Caco-2 (cell line): ENCODE data around the gene JAK1. TPM values are rescaled to one million over a fixed set of nuclear protein-coding genes. Genes with fewer than 3 reads are reported as not detected.

Experiments used
- BruUV-seq: library from RNA; stranded (reverse); fragments of 400-500 nt; replicated peaks from 2 replicates; lab custom pipeline; 2021; lab: Mats Ljungman, UMichigan
- CTCF ChIA-PET: fragments of 300-600 bp; sonication (Branson Sonifier 250); formaldehyde crosslinking; loops from one replicate; lab custom pipeline; 2022; ENCODE audit warnings: antibody characterized with exemption; lab: Charles Lee
- POLR2A ChIA-PET: fragments of 300-600 bp; sonication (Branson Sonifier 250); formaldehyde crosslinking; loops from one replicate; lab custom pipeline; 2022; ENCODE audit warnings: antibody characterized with exemption; lab: Charles Lee
- DNase-seq, 2 experiments: peaks; one replicate each; pipeline versions ENCODE4 v3.0.0 to v3.0.0-alpha.2; 2020 to 2022
- H3K27me3 ChIP-seq: replicated peaks from 2 replicates; pipeline ENCODE4 v1.6.0; 2011; ENCODE audit warnings: low read length; ENCODE audit not compliant: control insufficient read depth, insufficient read depth
- H3K36me3 ChIP-seq: 2 replicates; pipeline ENCODE4 v1.5.1; 2011; ENCODE audit warnings: low read length; ENCODE audit not compliant: control insufficient read depth, insufficient read depth
- H3K4me1 ChIP-seq: fragments of 250-450 bp; sonication (Bioruptor Pico); 2 replicates; pipeline ENCODE4 v1.5.1; 2020; ENCODE audit warnings: mild to moderate bottlenecking
- H3K4me3 ChIP-seq: 2 replicates; pipeline ENCODE4 v1.5.1; 2011; ENCODE audit warnings: low read depth, mild to moderate bottlenecking, control low read depth, low read length
- H3K9me3 ChIP-seq: fragments of 250-450 bp; sonication (Bioruptor Pico); 2 replicates; pipeline ENCODE4 v1.5.1; 2020; ENCODE audit warnings: mild to moderate bottlenecking, moderate library complexity
- H3K27ac Mint-ChIP-seq: one replicate; pipeline ENCODE4 v1.8.0; 2022; ENCODE audit warnings: mixed read lengths; ENCODE audit not compliant: unreplicated experiment
- H3K27me3 Mint-ChIP-seq: one replicate; pipeline ENCODE4 v1.8.0; 2022; ENCODE audit warnings: mixed read lengths; ENCODE audit not compliant: insufficient read depth, unreplicated experiment
- H3K36me3 Mint-ChIP-seq: one replicate; pipeline ENCODE4 v1.8.0; 2022; ENCODE audit warnings: mild to moderate bottlenecking, mixed read lengths; ENCODE audit not compliant: insufficient read depth, unreplicated experiment
- H3K4me1 Mint-ChIP-seq: one replicate; pipeline ENCODE4 v1.8.0; 2022; ENCODE audit warnings: low read depth, mixed read lengths; ENCODE audit not compliant: unreplicated experiment
- H3K4me3 Mint-ChIP-seq: one replicate; pipeline ENCODE4 v1.8.0; 2022; ENCODE audit warnings: mild to moderate bottlenecking, moderate library complexity, mixed read lengths; ENCODE audit not compliant: unreplicated experiment
- H3K9me3 Mint-ChIP-seq: one replicate; pipeline ENCODE4 v1.8.0; 2022; ENCODE audit warnings: mixed read lengths; ENCODE audit not compliant: unreplicated experiment
- CTCF ChIP-seq, 2 experiments: fragments of 200-600 bp in 1 of 2; IDR thresholded peaks; 1 replicate in 1 of 2; 2 replicates in 1 of 2; pipeline versions ENCODE4 v1.5.1 to v1.8.0; 2011 to 2022; ENCODE audit warnings: antibody characterized with exemption in 1 of 2, control low read depth in 1 of 2, inconsistent platforms in 1 of 2, low read depth in 1 of 2, low read length in 1 of 2, mild to moderate bottlenecking in 1 of 2, moderate library complexity in 1 of 2; ENCODE audit not compliant: insufficient read depth in 1 of 2, severe bottlenecking in 1 of 2, unreplicated experiment in 1 of 2
- intact Hi-C: fragments of 100-400 bp; cut with micrococcal nuclease; formaldehyde crosslinking; loops from one replicate; pipeline ENCODE4 v1.10.0; 2022; ENCODE audit not compliant: unreplicated experiment
- total RNA-seq: library from RNA; stranded (reverse); gene quantifications from 2 replicates; pipeline ENCODE4 v1.2.3, GENCODE V29; 2022

The JAK1 gene
- total RNA-seq, 1 experiment from 2014 or later = 35.5 TPM

- BruUV-seq = no TSS peak
These were observed 117.5 kb downstream of the JAK1 start for GRCh38 chr1:64848803-64849202.

GRCh38 chr1:64848136-64848535, 118.2 kb downstream of the JAK1 start:
- DNase-seq = no peak
- BruUV-seq = no TSS peak
- intact Hi-C loops = no loop called here
- ChIA-PET CTCF (no interaction called here), POLR2A (no interaction called here)
- Histone ChIP-seq H3K4me1 (no peaks in the 10 kb centered on the region), H3K4me3 (no peak overlapping the region), H3K27me3 (no peaks in the 10 kb centered on the region), H3K36me3 (no peaks in the 10 kb centered on the region), H3K9me3 (no peaks in the 10 kb centered on the region)
- Mint-ChIP-seq H3K27ac (no peak overlapping the region), H3K4me3 (no peak overlapping the region), H3K36me3 (peaks cover 8% of the 10 kb centered on the region), H3K4me1 (no peaks in the 10 kb centered on the region), H3K9me3 (no peaks in the 10 kb centered on the region), H3K27me3 (no peaks in the 10 kb centered on the region)
- TF ChIP-seq CTCF (IDR thresholded peaks at IDR 0.05; ENCODE audit: insufficient read depth in 1 of 2, low read depth in 1 of 2, low read length in 1 of 2, severe bottlenecking in 1 of 2, unreplicated experiment in 1 of 2) = no peak

More at GRCh38 chr1:64848803-64849202, 117.5 kb downstream of the JAK1 start:
- H3K9me3 ChIP-seq = no peaks in the 10 kb centered on the region
- no peak overlapping the region for H3K4me3 Mint-ChIP-seq
- no peak overlapping the region for H3K4me3 ChIP-seq
- H3K27me3 ChIP-seq = no peaks in the 10 kb centered on the region
- H3K27ac Mint-ChIP-seq = no peak overlapping the region
- no peaks in the 10 kb centered on the region for H3K4me1 Mint-ChIP-seq
- no peak for DNase-seq
- peaks cover 8% of the 10 kb centered on the region for H3K36me3 Mint-ChIP-seq
- H3K36me3 ChIP-seq = no peaks in the 10 kb centered on the region
- ChIA-PET POLR2A (no interaction called here), CTCF (no interaction called here)
- intact Hi-C loops = no loop called here
- H3K4me1 ChIP-seq = no peaks in the 10 kb centered on the region
- H3K27me3 Mint-ChIP-seq = no peaks in the 10 kb centered on the region
- no peaks in the 10 kb centered on the region for H3K9me3 Mint-ChIP-seq
- TF ChIP-seq CTCF (IDR thresholded peaks at IDR 0.05; ENCODE audit: insufficient read depth in 1 of 2, low read depth in 1 of 2, low read length in 1 of 2, severe bottlenecking in 1 of 2, unreplicated experiment in 1 of 2) = no peak

- ChIA-PET POLR2A (no interaction called here), CTCF (no interaction called here)
- H3K27me3 Mint-ChIP-seq = no peaks in the 10 kb centered on the region
- Histone ChIP-seq H3K36me3 (no peaks in the 10 kb centered on the region), H3K9me3 (no peaks in the 10 kb centered on the region), H3K4me1 (no peaks in the 10 kb centered on the region), H3K4me3 (no peak overlapping the region), H3K27me3 (no peaks in the 10 kb centered on the region)
- DNase-seq = no peak
- no peak overlapping the region for H3K4me3 Mint-ChIP-seq
- H3K4me1 Mint-ChIP-seq = no peaks in the 10 kb centered on the region
- no TSS peak for BruUV-seq
- TF ChIP-seq CTCF (IDR thresholded peaks at IDR 0.05; ENCODE audit: insufficient read depth in 1 of 2, low read depth in 1 of 2, low read length in 1 of 2, severe bottlenecking in 1 of 2, unreplicated experiment in 1 of 2) = no peak
- H3K27ac Mint-ChIP-seq = no peak overlapping the region
- intact Hi-C loops = no loop called here
- H3K36me3 Mint-ChIP-seq = peaks cover 12% of the 10 kb centered on the region
- no peaks in the 10 kb centered on the region for H3K9me3 Mint-ChIP-seq
These were observed 118.7 kb downstream of the JAK1 start for GRCh38 chr1:64847666-64848065.
